ENCODE measurements around the gene ETFB. TPM values are rescaled to one million over a fixed set of nuclear protein-coding genes. Genes with fewer than 3 reads are reported as not detected.
A peak's percentile ranks its signal among the peaks of the same experiment; 100 is the strongest.

Gene ETFB
- polyA plus RNA-seq, 1 donor, result 145 TPM

DNA sequence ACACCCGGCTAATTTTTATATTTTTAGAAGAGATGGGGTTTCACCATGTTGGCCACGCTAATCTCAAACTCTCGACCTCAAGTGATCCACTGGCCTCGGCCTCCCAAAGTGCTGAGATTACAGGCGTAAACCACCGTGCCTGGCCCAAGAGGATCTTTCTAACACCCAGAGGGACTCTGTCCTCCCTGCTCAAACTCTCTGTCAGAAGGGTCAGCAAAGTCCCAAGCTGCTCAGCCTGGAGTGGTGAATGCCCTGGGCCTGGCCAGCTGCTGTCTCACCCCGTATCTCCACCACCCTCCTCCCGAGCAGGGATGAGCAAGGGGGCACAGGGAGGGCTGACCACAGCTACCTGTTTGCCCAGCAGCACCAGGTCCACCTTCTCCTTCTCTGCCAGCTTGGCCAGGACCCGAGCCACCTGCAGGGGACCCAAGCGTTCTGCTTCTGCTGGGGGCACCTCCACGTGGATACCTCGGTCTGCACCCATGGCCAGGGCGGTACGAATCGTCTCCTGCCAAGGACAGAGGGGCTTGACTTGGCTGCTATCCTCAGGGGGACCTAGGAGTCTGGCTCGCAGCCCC, 13.3 kb downstream of the ETFB start:
- WGBS (ENCODE audit: insufficient coverage, low lambda C conversion rate), result no CpG with 5 or more reads among the region's 16 CpGs
- no peak for DNase-seq
- H3K27ac ChIP-seq (ENCODE audit: low read length), result no peak overlapping the region
- no peaks in the 10 kb centered on the region for H3K4me1 ChIP-seq (ENCODE audit: control insufficient read depth, insufficient read depth, low read length)
- H3K9me3 ChIP-seq (ENCODE audit: control insufficient read depth, low read depth, low read length), result no peaks in the 10 kb centered on the region
- no peak overlapping the region for H3K4me3 ChIP-seq (ENCODE audit: low read length)
- H3K36me3 ChIP-seq (ENCODE audit: control insufficient read depth, insufficient read depth, low read length), result peaks cover 40% of the 10 kb centered on the region
- no peaks in the 10 kb centered on the region for H3K27me3 ChIP-seq (ENCODE audit: control insufficient read depth, insufficient read depth, low read length)

- no peak for DNase-seq
- Histone ChIP-seq H3K36me3 (ENCODE audit: control insufficient read depth, insufficient read depth, low read length) (peaks cover 51% of the 10 kb centered on the region), H3K27ac (ENCODE audit: low read length) (no peak overlapping the region)
Observed at GRCh38 chr19:51351266-51351990, 14.8 kb downstream of the ETFB start.

DNA sequence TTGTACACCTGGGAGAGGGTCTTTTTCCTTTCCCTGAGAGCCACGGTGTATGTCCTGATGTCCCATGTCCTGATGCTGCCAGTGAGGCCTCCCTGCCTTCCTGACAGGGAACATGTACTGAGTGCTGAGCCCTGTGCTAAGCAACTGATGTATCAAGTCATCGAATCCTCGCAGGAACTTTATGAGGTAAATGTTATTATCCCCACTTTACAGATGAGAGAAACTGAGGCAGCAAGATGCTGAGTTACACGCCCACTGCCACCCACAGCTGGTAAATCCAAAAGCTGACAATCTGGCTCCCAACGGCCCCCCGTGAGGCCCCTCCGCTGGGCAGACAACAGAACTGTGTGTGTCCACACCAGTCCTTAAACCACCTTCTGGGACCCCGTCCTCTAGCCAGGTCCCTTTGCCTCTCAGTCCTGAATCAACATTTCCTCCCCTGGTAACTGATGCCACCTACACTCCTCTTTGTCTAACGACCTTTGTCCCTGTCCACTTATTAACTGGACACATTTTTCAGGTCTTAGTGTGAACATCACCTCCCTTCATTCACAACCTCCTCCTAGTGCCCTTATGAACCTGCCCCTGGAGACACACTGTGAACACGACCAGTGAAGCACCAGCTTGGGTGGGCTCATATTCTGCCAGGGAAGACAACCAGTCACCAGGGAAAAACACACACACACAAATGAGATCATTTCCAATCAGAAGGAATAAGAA, 18.8 kb downstream of the ETFB start:
- Histone ChIP-seq H3K36me3 (ENCODE audit: control insufficient read depth, insufficient read depth, low read length) (peaks cover 60% of the 10 kb centered on the region), H3K27ac (ENCODE audit: low read length) (no peak overlapping the region), H3K9me3 (ENCODE audit: control insufficient read depth, low read depth, low read length) (no peaks in the 10 kb centered on the region), H3K27me3 (ENCODE audit: control insufficient read depth, insufficient read depth, low read length) (no peaks in the 10 kb centered on the region), H3K4me3 (ENCODE audit: low read length) (no peak overlapping the region), H3K4me1 (ENCODE audit: control insufficient read depth, insufficient read depth, low read length) (no peaks in the 10 kb centered on the region)
- DNase-seq, result no peak
- 100% methylated on average over 1 of the region's 10 CpGs for WGBS (ENCODE audit: insufficient coverage, low lambda C conversion rate)

More at GRCh38 chr19:51351266-51351990, 14.8 kb downstream of the ETFB start:
- Histone ChIP-seq H3K4me3 (ENCODE audit: low read length) (no peak overlapping the region), H3K9me3 (ENCODE audit: control insufficient read depth, low read depth, low read length) (no peaks in the 10 kb centered on the region), H3K4me1 (ENCODE audit: control insufficient read depth, insufficient read depth, low read length) (no peaks in the 10 kb centered on the region), H3K27me3 (ENCODE audit: control insufficient read depth, insufficient read depth, low read length) (no peaks in the 10 kb centered on the region)
- 100% methylated on average over 1 of the region's 11 CpGs for WGBS (ENCODE audit: insufficient coverage, low lambda C conversion rate)

DNA sequence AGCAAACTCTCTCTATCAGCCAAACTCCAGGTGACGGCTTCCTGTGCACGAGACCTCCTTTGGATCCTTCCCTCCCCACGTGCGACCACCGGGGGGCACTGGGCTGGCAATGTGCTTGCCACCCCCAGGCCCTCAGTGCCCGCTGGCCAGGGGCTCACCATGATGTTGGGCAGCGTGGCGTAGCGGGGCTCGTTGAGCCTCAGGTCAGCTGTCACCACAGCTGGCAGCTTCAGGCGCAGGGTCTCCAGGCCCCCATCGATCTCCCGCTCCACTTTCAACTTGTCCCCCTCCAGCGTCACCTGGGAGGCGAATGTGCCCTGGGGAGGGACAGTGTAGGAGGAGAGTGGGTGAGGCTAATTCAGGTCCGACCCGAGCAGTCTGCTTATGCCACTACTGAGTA, 19.4 kb downstream of the ETFB start:
- Histone ChIP-seq H3K27ac (ENCODE audit: low read length) (no peak overlapping the region), H3K9me3 (ENCODE audit: control insufficient read depth, low read depth, low read length) (no peaks in the 10 kb centered on the region), H3K27me3 (ENCODE audit: control insufficient read depth, insufficient read depth, low read length) (no peaks in the 10 kb centered on the region), H3K4me3 (ENCODE audit: low read length) (no peak overlapping the region), H3K4me1 (ENCODE audit: control insufficient read depth, insufficient read depth, low read length) (no peaks in the 10 kb centered on the region), H3K36me3 (ENCODE audit: control insufficient read depth, insufficient read depth, low read length) (peaks cover 54% of the 10 kb centered on the region)
- no peak for DNase-seq
- no CpG with 5 or more reads among the region's 17 CpGs for WGBS (ENCODE audit: insufficient coverage, low lambda C conversion rate)

GRCh38 chr19:51345076-51345620, 21.0 kb downstream of the ETFB start:
- no peak overlapping the region for H3K27ac ChIP-seq (ENCODE audit: low read length)
- no CpG with 5 or more reads among the region's 9 CpGs for WGBS (ENCODE audit: insufficient coverage, low lambda C conversion rate)
- H3K27me3 ChIP-seq (ENCODE audit: control insufficient read depth, insufficient read depth, low read length), result peaks cover 8% of the 10 kb centered on the region
- H3K9me3 ChIP-seq (ENCODE audit: control insufficient read depth, low read depth, low read length), result no peaks in the 10 kb centered on the region
- no peak for DNase-seq
- no peak overlapping the region for H3K4me3 ChIP-seq (ENCODE audit: low read length)
- H3K36me3 ChIP-seq (ENCODE audit: control insufficient read depth, insufficient read depth, low read length), result peaks cover 40% of the 10 kb centered on the region
- no peaks in the 10 kb centered on the region for H3K4me1 ChIP-seq (ENCODE audit: control insufficient read depth, insufficient read depth, low read length)

DNA sequence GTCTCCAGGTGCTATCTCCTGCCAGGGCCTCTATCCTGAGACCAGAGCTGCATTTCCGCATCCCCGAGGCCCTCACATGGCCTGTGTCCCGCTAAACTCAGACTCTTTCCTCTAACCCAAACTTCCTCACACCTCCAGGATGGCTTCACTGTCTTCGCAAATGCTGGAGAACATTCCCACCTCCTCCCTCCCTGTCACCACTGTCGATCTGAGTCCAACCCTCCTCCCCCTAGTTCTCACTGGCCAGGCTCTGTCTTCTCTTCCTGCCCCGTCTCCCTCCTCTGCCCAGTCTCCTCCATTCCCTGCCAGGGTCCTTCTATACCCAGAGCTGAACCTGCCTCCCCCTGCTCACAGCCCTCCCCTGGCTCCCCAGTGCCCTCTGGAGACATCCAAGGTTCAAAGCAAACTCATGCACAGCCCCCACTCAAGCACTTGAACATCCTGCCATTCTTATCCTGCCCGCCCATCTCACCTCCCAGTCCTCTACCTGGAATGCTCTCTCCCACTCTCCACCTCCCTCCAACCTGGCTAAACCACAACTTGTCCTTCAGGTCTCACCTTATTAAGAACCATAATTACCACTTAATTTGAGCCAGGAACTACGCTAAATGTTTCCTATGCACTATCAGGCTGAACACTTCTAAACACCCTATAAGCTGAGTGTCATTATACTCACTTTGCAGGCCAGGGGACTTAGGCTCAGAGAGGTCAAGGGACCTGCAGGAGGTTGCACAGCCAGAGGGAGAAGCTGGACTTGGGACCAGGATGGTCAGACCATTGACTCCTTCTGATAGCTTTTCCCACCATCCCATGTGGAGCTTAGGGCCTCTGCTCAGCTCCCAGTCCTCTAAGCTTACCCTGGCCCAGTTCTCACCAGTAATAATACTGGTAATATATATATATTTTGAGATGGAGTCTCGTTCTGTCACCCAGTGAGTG, 23.3 kb downstream of the ETFB start:
- peaks cover 31% of the 10 kb centered on the region for H3K36me3 ChIP-seq (ENCODE audit: control insufficient read depth, insufficient read depth, low read length)
- no peak overlapping the region for H3K27ac ChIP-seq (ENCODE audit: low read length)
- H3K4me3 ChIP-seq (ENCODE audit: low read length), result no peak overlapping the region
- H3K9me3 ChIP-seq (ENCODE audit: control insufficient read depth, low read depth, low read length), result no peaks in the 10 kb centered on the region
- peaks cover 6% of the 10 kb centered on the region for H3K4me1 ChIP-seq (ENCODE audit: control insufficient read depth, insufficient read depth, low read length)
- WGBS (ENCODE audit: insufficient coverage, low lambda C conversion rate), result no CpG with 5 or more reads among the region's 9 CpGs
- peaks cover 8% of the 10 kb centered on the region for H3K27me3 ChIP-seq (ENCODE audit: control insufficient read depth, insufficient read depth, low read length)
- DNase-seq, result no peak

GRCh38 chr19:51341976-51342580, 24.1 kb downstream of the ETFB start, which contains the start of gene VSIG10L:
VSIG10L (minus strand) TSS chr19:51342139; CDS start chr19:51342124, 15 bp downstream.
- H3K9me3 ChIP-seq (ENCODE audit: control insufficient read depth, low read depth, low read length), result no peaks in the 10 kb centered on the region
- WGBS (ENCODE audit: insufficient coverage, low lambda C conversion rate), result no CpG with 5 or more reads among the region's 3 CpGs
- peaks cover 23% of the 10 kb centered on the region for H3K36me3 ChIP-seq (ENCODE audit: control insufficient read depth, insufficient read depth, low read length)
- H3K27me3 ChIP-seq (ENCODE audit: control insufficient read depth, insufficient read depth, low read length), result peaks cover 8% of the 10 kb centered on the region
- H3K27ac ChIP-seq (ENCODE audit: low read length), result no peak within 1 kb of the TSS
- H3K4me3 ChIP-seq (ENCODE audit: low read length), result no peak within 1 kb of the TSS
- DNase-seq, result no peak
- peaks cover 6% of the 10 kb centered on the region for H3K4me1 ChIP-seq (ENCODE audit: control insufficient read depth, insufficient read depth, low read length)

DNA sequence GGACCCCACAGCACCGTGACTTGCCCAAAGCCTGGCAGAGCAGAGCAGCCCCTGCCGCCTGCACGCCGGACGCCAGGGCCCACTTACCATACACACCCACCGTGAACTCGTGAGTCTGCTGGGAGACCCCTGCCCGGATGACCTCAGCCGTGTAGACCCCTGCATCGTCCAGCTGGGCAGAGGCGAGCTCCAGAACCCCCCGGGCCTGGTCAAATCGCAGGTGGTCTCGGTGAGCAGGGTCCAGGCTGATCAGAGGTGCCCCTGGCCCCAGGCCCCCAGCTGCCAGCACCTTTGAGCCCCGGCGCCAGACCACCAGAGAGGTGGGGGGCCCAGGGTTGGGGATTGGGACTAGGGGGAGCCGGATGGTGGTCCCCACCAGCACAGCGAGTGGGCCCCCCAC, 25.1 kb downstream of the ETFB start:
- no CpG with 5 or more reads among the region's 18 CpGs for WGBS (ENCODE audit: insufficient coverage, low lambda C conversion rate)
- no peak overlapping the region for H3K27ac ChIP-seq (ENCODE audit: low read length)
- H3K4me1 ChIP-seq (ENCODE audit: control insufficient read depth, insufficient read depth, low read length), result peaks cover 6% of the 10 kb centered on the region
- peaks cover 13% of the 10 kb centered on the region for H3K36me3 ChIP-seq (ENCODE audit: control insufficient read depth, insufficient read depth, low read length)
- H3K4me3 ChIP-seq (ENCODE audit: low read length), result no peak overlapping the region
- no peaks in the 10 kb centered on the region for H3K9me3 ChIP-seq (ENCODE audit: control insufficient read depth, low read depth, low read length)
- peaks cover 8% of the 10 kb centered on the region for H3K27me3 ChIP-seq (ENCODE audit: control insufficient read depth, insufficient read depth, low read length)
- no peak for DNase-seq

- Histone ChIP-seq H3K9me3 (ENCODE audit: control insufficient read depth, low read depth, low read length) (no peaks in the 10 kb centered on the region), H3K27ac (ENCODE audit: low read length) (peak overlapping the region; percentile 73), H3K4me3 (ENCODE audit: low read length) (peak overlapping the region; percentile 66), H3K4me1 (ENCODE audit: control insufficient read depth, insufficient read depth, low read length) (peaks cover 6% of the 10 kb centered on the region), H3K36me3 (ENCODE audit: control insufficient read depth, insufficient read depth, low read length) (peaks cover 7% of the 10 kb centered on the region), H3K27me3 (ENCODE audit: control insufficient read depth, insufficient read depth, low read length) (peaks cover 8% of the 10 kb centered on the region)
- no CpG with 5 or more reads among the region's 107 CpGs for WGBS (ENCODE audit: insufficient coverage, low lambda C conversion rate)
- peak; percentile 96 for DNase-seq
Observed at GRCh38 chr19:51339687-51340656, 26.2 kb downstream of the ETFB start.
